Uterus (tissue), 2 donors: ENCODE data around the gene P4HB.

Source experiments
- CTCF ChIP-seq, 4 experiments: fragments of 200-600 bp in 2 of 4; fragments of 450-650 bp in 2 of 4; sonication (generic) in 2 of 4; IDR thresholded peaks; one replicate each; pipeline ENCODE4 v1.5.1; 2016 to 2019; ENCODE audit warnings: antibody characterized with exemption in 4 of 4, mild to moderate bottlenecking in 2 of 4, moderate library complexity in 1 of 4
- POLR2A ChIP-seq, 2 donors: fragments of 450-650 bp; IDR thresholded peaks; one replicate each; pipeline ENCODE4 v1.6.1; 2016; ENCODE audit warnings: antibody characterized with exemption in 2 of 2, mild to moderate bottlenecking in 1 of 2, moderate library complexity in 1 of 2

- no peak for TF ChIP-seq CTCF (IDR thresholded peaks at IDR 0.05)
- TF ChIP-seq POLR2A (IDR thresholded peaks at IDR 0.05), result no peak
These were observed 22.7 kb downstream of the P4HB start for GRCh38 chr17:81837641-81838040.
